Right kidney (tissue), 1 donor: ENCODE measurements around the gene FRMD5.

Experiments used
- DNase-seq: peaks from one replicate; pipeline ENCODE4 v3.0.0-alpha.2; 2016

Gene FRMD5

DNA sequence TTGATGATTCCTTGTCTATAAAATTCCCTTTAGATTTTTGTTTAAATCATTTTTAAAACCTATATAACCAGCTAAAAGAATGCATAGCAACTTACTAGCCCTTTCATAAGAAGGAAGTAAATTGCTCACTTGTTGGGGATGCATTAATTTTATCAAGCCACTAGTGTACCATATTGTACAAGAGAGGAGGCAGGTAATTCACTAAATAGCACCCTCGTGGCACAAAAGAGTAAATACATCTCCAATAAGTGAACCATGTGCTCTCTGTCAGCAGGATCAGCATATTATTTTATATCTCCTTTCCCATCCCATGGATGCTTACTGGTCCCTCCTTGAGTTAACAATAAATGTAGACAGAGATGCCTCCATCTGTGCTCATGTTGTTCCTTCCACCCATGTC, 34.3 kb downstream of the FRMD5 start:
- no peak for DNase-seq

DNA sequence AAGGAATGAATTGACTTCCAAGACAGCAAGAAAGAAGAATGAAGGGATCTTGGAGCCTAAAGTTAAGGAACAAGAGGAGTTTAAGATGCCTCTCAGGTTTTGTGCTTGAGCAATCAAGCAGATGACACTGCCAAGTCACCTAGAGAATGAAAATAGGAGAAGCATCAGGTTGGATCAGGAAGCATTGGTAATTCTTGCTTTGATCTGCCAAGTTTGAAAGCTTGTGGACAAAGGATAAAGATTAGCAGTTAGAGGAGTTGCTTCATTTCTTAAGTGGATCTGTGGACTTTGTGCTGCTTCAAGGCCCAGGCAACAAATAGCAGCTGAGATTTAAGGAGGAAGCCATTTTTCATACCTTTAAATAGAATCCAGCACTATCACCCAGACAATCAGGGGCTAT, 35.6 kb downstream of the FRMD5 start:
- DNase-seq: no peak

DNA sequence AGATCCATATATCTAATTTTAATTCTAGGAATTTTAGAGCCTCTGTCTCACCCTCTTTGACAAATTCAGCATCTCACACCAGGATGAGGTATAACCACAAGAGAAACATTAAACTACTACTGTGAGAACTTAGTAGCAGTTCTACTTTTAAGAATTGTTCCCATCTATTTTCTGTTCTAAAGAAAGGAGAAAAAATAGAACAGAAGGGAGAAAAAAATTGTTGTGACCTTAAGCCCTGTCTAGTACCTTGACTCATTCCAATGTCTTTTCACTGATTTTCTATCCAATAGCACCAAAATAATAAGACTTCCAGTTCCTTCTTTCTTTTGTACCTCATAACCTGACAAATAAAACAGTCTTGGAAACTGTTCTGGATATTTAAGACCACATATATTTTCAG, 37.0 kb downstream of the FRMD5 start:
- no peak for DNase-seq

DNA sequence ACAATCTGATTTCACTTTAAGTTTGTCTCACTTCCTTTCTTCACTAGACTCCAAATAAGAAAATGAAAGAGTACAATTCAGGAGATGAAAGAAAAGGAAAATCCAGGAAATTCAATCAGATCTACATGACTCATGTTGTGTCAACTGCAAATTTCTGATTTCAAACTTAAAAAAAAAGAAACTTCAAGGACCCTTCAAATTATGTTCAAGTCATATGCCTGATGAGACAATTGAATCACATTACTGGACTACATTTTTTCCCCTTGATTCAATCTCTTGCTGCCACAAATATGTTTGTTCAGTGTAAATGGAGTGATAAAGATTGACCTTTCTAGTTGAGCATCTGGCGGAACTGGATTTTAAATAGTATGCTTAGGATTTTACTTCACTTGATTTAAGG, 37.4 kb downstream of the FRMD5 start:
- no peak for DNase-seq

DNA sequence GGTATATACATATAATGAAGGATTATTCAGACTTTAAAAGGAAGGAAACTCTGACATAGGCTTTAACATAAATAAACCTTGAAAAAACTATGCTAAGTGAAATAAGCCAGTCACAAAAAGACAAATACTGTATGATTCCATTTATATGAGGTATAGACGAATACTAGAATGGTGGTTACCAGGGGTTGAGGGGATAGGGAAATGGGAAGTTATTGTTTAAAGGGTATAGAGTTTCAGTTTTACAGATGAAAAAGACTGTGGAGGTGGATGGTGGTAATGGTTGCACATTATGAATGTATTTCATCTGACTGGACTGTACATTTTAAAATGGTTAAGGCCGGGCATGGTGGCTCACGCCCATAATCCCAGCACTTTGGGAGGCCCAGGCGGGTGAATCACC, 41.7 kb downstream of the FRMD5 start:
- DNase-seq: no peak

DNA sequence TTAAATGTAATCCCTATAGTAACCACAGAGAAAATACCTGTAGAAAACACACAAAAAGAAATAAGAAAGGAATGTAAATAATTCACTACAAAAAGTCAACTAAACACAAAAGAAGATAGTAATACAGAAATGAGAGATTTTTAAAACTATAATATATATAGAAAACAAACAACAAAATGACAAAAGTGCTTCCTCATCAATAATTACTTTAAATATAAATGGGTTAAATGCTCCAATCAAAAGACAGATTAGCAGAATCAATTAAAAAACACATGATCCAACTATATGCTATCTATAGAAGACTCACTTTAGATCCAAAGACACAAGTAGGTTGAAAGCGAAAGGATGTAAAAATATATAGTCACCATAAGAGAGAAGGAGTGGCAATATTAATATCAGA, 45.8 kb downstream of the FRMD5 start:
- DNase-seq: no peak

DNA sequence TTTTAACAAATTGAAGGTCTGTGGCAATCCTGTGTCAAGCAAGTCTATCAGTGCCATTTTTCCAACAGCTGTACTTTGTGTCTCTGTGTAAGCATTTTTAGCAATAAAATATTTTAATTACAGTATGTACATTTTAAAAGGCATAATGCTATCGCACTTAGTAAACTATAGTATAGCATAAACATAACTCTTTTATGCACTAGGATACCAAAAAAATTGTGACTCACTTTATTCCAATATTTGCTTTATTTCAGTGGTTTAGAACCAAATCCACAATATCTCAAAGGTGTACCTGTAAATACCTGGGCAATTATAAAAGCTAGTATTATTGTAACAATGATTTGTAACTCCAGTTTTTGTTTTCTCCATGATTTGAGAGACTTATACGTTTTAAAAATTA, 46.5 kb downstream of the FRMD5 start:
- no peak for DNase-seq

DNA sequence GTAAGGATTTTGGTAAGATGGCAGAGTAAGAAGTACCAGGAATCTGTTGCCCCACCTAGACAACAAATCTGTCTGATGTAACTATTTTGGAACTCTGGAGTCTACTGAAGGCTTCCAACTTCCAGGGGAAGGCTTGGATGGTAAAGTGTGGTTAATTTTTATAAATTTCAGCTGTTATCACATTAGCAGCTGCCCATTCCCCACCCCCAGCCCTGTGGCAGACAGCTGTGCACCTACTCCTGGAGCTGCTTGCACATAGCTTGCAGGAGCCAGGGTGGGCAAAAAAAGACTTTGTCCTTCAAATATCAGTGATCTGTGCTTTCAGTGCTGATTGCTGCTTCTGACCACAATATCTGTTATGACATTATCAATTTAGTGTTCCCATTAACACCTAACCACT, 47.4 kb downstream of the FRMD5 start:
- no peak for DNase-seq

DNA sequence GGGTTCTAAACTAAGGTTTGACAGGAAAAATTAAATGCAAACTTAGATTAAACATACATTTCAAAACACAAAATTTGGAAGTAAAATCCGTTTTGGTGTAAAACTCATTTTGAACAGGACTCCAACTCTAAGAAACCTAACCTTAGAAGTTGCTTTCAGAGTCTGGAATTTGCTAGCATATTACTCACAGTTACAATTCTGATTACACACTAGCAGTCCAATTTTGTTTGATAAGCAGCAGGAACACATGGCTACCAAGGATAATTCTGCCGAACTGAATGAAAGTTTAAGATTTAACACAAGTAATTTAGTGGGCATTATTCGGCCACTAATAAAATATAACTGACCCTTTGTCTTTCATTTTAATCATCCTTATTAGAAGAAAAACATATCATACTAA, 49.6 kb downstream of the FRMD5 start:
- DNase-seq: no peak

DNA sequence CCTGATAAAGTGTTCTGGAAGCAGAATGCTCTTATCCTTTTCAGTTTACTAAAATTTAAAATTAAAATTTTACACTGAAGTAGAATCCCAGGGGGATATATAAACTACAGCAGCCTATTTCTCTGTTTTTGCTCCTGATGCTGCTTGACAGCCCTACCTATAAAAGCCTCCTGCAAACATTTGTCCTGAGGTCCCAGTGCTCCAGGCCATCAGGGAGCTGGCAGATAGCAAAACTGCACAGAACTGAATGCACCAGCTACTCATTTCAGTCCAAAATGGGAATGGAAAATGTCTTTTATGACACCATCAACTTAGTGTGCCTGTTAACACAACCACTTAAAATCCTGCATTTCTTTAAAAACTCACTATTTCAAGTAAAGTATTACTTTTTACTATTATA, 50.1 kb downstream of the FRMD5 start:
- no peak for DNase-seq

DNA sequence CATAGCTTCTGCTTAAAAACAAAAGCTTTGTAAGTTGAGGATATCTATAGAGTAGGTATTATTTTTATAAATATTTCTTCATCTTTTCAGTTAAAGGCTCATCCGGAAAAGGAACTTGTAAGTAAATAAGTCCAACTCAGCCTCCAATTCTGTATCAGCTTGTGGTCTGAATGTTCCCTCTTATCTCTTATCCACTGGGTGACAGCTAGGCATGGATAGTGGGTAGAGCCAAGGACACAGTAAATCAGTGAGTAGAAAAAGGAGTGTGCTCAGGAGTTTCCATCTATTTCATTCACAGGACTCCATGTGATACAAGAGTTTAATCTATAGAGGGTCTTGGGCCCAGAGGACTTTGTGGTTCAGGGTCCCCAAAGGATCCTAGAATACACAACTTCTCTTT, 50.9 kb downstream of the FRMD5 start:
- DNase-seq: no peak

DNA sequence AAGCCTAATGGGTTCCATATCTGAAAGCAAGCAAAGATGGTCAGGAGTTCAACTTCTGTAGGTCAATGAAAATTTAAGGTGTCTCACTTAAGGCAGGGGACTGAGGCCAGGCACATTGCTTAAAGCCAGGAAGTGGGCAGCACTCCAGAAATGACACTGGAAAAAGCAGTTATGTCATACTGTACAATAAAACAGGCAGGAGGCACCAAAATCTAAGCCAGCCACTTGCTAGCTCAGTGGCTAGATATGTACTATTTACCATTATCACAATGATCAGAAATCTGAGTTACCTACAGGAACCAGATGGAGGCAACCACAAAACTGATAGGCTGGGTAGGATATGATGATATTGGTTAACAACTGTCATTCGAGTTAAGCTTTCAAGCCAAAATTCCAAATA, 57.3 kb downstream of the FRMD5 start:
- DNase-seq: no peak

DNA sequence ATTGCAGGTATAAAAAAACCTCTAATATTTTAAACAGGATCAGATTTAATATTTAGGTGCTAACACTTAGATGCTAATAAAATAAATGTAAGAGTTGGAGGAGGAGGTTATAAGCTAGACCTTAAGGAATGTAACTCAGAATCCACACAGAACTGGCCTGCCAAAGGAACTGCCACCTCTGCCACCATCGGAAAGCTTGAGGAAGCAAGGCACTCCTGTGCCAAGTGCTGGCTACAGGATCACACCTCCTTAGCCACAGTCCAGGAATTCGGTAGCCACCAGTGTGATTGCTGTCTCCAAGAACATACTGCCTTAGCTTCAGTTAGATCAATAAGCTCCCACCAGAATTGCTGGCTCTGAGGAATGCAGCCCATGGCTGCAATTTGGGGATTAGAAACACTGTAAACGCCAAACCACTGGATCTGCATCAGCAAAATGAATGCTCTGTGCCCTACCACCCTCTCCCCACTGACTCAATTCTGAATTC, 58.0 kb downstream of the FRMD5 start:
- DNase-seq: no peak

DNA sequence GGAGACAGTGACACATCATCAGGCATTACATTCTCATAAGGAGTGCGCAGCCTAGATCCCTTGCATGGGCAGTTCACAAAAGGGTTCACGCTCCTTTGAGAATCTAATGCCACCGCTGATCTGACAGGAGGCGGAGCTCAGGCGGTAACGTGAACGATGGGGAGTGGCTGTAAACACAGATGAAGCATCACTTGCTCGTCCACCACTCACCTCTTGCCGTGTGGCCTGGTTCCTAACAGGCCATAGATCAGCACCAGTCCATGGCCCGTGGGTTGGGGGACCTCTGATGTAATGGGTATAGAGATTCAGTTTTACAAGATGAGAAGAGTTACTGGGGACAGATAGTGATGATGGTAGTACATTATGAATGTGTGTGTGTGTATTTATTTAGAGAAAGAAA, 63.0 kb downstream of the FRMD5 start:
- no peak for DNase-seq

DNA sequence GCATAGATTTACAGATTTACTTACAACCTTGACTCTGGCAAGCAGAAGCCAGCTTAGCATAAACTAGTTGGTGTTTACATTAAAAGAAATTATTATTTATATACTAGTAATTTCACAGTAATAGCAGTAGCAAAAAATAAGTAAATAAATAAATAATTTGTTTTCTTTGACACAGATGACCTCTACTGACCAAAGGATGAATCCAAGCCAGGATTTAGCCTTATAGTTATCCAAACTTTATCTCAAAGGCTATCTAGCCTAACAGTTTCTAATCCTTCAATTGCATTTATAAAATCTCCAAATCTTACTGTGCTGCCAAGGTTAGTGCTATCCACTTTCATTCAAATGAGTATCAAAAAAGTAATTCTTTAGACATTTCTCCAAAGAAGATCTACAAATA, 64.3 kb downstream of the FRMD5 start:
- no peak for DNase-seq

DNA sequence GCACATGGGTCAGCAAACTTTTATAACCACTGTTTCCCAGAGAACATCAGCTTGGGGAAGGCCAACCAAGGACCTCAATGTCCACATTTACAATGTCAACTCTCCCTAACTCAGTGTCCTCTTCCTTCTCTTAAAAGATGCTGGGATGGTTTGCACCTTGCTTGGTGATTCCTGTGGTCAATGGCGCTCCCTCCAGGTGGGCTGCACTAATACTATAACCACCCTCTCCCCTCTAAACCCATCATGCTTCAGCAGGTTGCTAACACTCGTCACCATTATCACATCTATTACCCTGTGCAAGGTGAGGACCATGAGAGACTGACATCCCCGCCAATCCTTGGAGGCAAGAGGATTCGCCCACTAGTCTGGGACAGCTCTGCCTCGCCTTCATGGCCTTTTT, 65.2 kb downstream of the FRMD5 start:
- no peak for DNase-seq

DNA sequence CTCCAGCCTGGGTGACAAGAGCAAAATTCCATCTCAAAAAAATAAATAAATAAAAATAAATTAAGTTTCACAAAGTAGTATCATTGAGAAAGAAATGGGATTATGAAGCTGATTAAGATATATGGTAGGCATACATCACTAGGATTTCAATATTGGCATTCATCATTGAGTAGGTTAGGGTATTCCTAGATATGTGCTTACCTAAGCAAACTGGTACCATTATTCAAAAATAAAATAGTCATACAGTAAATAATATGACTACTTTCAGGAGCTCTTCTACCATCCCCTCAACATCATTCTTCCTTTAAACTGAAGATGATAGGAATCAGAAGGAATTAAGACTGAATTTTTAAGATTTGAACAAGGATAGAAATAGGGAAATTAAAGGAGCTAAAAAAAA, 66.6 kb downstream of the FRMD5 start:
- no peak for DNase-seq

DNA sequence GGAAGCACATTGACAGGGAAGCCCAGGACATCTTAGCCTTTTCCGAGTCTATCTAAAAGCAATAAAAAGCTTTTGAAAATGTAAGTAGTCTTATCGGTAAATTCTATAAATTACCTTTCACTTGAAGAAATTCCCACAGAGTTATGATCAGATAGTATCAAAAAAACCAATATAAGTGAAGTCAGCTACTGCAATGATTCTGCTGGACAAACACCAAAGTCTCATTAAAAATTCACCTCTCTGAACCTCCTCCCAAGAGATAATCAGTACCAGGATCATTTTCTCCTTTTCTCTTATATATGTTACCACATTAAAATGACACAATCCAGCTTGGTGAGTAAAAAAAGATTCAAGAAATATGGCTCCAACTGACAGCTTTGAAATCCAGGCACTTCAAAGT, 69.2 kb downstream of the FRMD5 start:
- no peak for DNase-seq

DNA sequence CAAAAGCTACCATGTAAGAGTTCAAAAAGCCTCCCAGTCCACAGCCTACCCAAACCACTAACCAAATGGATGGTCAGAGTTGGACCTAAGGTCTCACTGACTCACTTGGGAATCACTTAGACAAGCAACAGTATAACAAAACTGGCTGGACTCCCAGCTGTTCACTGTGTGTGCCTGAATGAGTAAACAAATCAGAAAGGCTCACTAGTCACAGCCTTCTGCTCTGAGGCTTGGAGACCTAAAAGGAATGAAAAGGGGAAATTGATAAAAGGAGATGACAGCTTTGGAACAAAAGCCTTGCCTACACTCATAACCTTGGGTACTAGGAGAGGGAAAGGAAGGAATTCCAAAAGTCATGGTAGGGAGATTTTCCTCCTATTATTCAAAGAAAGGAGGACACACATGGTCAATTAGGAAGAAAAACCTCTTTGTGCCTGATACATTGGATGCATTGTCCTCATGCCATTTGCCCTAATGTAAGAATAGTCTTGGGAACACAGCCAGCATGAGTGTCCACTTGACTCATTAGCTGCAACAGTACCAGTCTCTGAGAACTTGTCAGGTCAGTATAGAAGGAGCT, 92.3 kb downstream of the FRMD5 start:
- no peak for DNase-seq

DNA sequence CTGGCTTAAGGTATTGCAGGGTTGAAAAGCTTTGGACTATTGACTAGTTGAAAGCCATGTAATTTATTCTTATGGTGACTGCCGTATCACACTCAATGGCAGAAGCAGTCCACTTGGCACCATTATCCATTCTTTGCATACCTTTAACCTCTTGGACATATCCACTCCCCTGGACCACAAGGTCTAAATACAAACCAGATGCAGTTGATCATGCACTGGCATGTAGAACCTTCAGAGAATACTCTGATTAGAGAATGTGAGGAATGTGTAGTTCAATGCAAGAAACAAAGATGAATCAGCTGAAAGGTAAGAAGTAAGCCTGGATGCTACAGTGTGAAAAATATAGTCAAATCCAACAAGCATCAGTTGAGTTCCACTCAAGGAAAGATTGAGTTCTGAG, 93.1 kb downstream of the FRMD5 start:
- DNase-seq: no peak

DNA sequence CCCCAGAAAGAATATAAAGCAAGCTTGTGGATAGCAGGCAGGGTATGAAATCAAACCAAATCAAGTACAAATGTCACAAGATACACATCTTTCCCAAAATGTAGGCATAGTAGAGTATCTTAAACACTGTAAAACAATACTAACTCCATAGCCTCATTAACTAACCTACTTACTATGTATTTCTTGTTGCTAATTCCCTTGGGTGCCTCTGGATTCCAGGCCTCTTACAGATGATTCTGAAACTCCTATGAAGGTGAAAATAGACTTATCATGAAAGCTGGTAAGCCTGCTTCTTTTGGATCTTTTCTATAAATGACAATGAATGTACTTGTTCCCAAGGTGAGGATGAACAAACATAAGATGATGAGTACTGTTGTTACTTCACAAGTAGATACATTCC, 93.8 kb downstream of the FRMD5 start:
- DNase-seq: no peak

DNA sequence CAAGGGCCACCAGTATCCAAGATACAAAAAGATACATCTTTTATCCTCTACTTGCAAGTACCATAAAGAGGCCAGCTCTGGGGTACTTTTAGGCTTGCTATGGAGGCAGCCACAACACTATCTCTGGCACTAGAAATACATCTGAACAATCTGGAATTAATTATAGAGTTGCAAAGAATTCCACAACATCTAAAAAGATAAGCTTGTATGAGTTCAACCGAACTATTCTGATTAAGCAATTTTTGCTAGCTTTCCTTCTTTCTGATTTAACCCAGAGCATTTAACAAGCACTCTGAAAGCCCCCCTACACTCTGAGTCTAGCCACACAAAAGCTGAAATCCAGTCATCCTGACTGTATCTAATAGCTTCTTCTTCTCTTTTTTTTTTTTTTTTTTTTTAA, 95.4 kb downstream of the FRMD5 start:
- no peak for DNase-seq

DNA sequence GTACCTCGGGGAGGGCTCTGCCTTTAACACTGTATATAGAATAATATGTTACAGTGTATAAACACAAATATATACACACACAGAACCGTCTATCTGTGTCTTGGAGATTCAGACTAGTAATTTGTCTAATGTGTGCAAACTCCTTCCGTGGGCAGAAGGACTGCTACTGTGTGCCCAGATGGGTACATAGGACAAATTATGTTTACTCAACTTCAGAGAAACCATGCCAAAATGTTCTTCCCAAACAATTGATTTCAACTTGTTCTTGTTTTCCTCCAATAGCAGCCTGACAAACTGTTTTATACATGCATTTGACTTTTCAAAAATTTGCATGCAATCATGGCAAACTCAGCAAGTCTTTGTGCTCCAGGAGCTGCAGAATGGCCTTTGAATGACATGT, 97.5 kb downstream of the FRMD5 start:
- DNase-seq: no peak

DNA sequence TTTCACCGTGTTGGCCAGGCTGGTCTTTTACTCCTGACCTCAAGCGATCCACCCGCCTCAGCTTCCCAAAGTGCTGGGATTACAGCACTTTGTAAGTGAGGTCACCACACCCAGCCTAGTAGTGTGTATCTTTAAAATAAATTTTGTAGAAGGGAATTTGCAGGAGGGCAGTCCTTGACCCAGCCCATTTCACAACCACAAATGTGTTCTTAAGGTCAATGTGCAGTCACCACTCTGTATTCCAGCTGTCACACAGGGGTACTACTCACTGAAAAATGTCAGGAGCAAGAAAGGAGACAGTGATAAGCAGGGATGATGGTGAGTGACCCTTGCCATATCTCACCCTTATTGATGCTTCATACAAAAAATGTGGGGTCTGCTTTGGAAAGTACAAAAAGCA, 98.5 kb downstream of the FRMD5 start:
- DNase-seq: no peak

DNA sequence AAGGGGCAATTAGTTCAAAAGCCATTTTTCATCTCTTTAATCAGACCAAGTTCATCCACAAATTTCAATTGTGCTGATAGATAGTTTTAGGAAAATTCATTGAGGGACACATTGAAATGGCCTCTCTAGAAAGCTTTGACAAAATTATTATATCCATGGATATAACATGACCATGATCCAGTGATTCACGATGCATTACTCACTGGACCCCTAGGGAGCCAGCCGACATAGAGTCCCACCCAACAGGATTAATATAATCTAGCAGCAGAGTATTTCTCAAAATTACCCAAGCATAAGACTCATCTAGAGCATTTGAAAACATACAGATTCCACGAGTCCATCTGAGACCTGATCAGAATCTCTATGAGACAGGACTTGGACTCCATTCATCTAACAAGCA, 100.3 kb downstream of the FRMD5 start:
- no peak for DNase-seq
